Mononuclear cell (primary cell): ENCODE measurements around the gene TMEM35B. TPM values are rescaled to one million over a fixed set of nuclear protein-coding genes. Genes with fewer than 3 reads are reported as not detected.
"Not testable (repeated sequence)": the region's sequence is repeated elsewhere in the genome, so short reads cannot be mapped to it uniquely, and the experiment has no call there.

ENCODE experiments used
- H3K27me3 ChIP-seq: 2 replicates; pipeline ENCODE4 v1.6.0; 2011; ENCODE audit warnings: low read length, control low read depth; ENCODE audit not compliant: insufficient read depth
- H3K4me1 ChIP-seq: 2 replicates; pipeline ENCODE4 v1.5.1; 2011; ENCODE audit warnings: mild to moderate bottlenecking, low read length, control low read depth; ENCODE audit not compliant: insufficient read depth
- H3K4me3 ChIP-seq: 2 replicates; pipeline ENCODE4 v1.5.1; 2011; ENCODE audit warnings: mild to moderate bottlenecking, low read length, moderate library complexity
- H3K9me3 ChIP-seq: 2 replicates; pipeline ENCODE4 v1.5.1; 2011; ENCODE audit warnings: low read depth, mild to moderate bottlenecking, control low read depth, low read length
- total RNA-seq: library from RNA; depleted of rRNA; stranded (reverse); fragments of >200 nt; gene quantifications from one replicate; pipeline ENCODE4 v1.2.3, GENCODE V29; 2012

Gene TMEM35B
- total RNA-seq, 1 donor, result 4.3 TPM

GRCh38 chr1:34950428-34950827 lies 34.7 kb downstream of the TMEM35B start:
- H3K4me3 ChIP-seq, result no peak overlapping the region
- H3K9me3 ChIP-seq, result no peaks in the 10 kb centered on the region
- peaks cover 5% of the 10 kb centered on the region for H3K27me3 ChIP-seq
- no peaks in the 10 kb centered on the region for H3K4me1 ChIP-seq

DNA sequence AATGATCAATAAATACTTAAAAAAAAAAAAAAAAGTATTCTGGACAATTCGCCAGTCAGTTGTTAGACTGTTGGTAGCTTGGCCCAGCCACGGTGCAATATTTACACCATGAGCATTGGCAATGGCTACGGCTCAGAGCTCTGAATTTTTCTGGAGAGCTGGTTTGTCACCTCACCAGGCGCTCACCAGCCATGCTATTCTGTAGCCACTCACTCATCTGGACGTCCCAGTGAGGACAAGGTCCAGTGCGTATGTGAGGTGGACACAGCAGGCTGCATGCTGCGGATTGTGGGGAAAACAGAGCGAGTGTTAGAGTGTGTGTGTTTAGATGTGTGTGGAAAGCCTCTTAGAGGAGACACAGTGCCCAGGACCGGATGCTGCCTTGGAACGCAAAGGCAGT lies 36.4 kb downstream of the TMEM35B start:
- H3K4me1 ChIP-seq, H3K27me3 ChIP-seq, H3K9me3 ChIP-seq, H3K4me3 ChIP-seq: not testable (repeated sequence)

GRCh38 chr1:34947641-34948314 lies 37.4 kb downstream of the TMEM35B start:
- not testable (repeated sequence) for H3K4me1 ChIP-seq, H3K27me3 ChIP-seq, H3K4me3 ChIP-seq, H3K9me3 ChIP-seq

DNA sequence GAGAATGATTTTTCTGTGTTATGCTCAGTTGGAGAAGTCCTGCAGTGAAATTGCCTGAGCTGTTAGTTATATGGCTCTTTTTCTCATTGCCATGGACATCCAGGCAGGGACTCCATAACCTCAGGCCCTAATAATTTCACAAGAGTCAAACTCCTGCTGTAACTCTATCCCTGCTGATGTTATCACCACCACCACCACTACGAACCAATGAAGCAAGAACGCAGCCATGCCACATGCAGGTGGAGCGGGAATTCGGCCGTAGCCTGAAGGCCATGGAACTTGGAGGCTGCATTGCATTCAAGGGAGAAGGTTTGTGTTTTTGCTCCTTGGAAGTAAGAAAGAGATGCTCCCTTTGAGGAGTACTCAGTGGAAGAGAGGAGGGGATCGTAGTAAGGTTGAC lies 38.9 kb downstream of the TMEM35B start:
- Histone ChIP-seq H3K4me1 (no peaks in the 10 kb centered on the region), H3K4me3 (no peak overlapping the region), H3K9me3 (no peaks in the 10 kb centered on the region), H3K27me3 (peaks cover 4% of the 10 kb centered on the region)

GRCh38 chr1:34941798-34942197 lies 43.3 kb downstream of the TMEM35B start:
- not testable (repeated sequence) for H3K4me1 ChIP-seq, H3K4me3 ChIP-seq, H3K9me3 ChIP-seq
- H3K27me3 ChIP-seq, result peaks cover 11% of the 10 kb centered on the region

Other genes starting within 250 kb of the TMEM35B start
- gene GJB5, start 230.3 kb downstream of the TMEM35B start, total RNA-seq, result not detected
- gene GJB4, start 225.6 kb downstream of the TMEM35B start, total RNA-seq, result not detected
- not detected for gene GJB3, start 204.1 kb downstream of the TMEM35B start, total RNA-seq
- gene GJA4, start 192.3 kb downstream of the TMEM35B start, total RNA-seq, result 0.10 TPM
- gene SMIM12, start 125.6 kb downstream of the TMEM35B start, total RNA-seq, result 22.1 TPM
- gene DLGAP3, start 55.7 kb downstream of the TMEM35B start, total RNA-seq, result 0.21 TPM
- gene ZMYM6, start 46.6 kb upstream of the TMEM35B start, total RNA-seq, result 21.7 TPM
- 17.3 TPM for gene ZMYM1, start 94.0 kb upstream of the TMEM35B start, total RNA-seq
- 510 TPM for gene SFPQ, start 207.8 kb upstream of the TMEM35B start, total RNA-seq